ENCODE results near the gene LRRIQ4.

DNA sequence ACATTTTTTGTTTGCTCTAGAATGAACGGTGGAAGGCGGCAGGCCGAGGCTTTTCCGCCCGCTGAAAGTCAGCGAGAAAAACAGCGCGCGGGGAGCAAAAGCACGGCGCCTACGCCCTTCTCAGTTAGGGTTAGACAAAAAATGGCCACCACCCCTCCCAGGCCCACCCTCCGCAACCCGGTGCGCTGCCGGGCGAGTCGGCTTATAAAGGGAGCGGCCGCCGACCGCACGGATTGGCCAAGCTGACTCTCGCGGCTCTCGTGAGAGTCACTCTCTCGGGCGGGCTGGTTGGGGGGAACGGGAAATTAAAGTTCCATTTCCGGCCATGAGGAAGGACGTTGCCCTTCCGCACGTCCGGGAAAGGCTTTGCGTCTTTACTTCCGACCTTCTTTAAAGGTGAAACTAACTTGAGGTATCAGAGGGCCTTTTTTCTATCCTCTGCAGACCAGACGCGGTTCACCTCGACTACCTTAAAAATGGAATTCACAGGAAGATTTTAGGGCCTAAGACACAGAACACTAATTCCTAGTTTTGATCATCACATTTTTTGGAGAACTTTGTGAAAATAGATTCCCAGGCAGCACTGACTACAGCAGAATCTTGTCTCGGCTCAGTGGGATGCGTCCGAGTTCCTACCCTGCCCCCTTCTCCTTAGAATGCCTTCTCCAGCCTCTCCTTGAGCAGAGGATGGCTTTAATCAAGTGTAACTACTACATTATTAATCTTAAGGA is 47.6 kb upstream of the LRRIQ4 start, which contains the start of gene TERC:
- TF ChIP-seq POLR2A (IDR thresholded peaks at IDR 0.05) = peak; percentile 97 to 99
- TF ChIP-seq, protein P1, sequence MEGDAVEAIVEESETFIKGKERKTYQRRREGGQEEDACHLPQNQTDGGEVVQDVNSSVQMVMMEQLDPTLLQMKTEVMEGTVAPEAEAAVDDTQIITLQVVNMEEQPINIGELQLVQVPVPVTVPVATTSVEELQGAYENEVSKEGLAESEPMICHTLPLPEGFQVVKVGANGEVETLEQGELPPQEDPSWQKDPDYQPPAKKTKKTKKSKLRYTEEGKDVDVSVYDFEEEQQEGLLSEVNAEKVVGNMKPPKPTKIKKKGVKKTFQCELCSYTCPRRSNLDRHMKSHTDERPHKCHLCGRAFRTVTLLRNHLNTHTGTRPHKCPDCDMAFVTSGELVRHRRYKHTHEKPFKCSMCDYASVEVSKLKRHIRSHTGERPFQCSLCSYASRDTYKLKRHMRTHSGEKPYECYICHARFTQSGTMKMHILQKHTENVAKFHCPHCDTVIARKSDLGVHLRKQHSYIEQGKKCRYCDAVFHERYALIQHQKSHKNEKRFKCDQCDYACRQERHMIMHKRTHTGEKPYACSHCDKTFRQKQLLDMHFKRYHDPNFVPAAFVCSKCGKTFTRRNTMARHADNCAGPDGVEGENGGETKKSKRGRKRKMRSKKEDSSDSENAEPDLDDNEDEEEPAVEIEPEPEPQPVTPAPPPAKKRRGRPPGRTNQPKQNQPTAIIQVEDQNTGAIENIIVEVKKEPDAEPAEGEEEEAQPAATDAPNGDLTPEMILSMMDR (IDR thresholded peaks at IDR 0.05) = no peak
- peak; percentile 99 for TF ChIP-seq POLR2AphosphoS5 (IDR thresholded peaks at IDR 0.05)
- no peak for TF ChIP-seq EP300 (IDR thresholded peaks at IDR 0.05)
